GM12801 (cell line): ENCODE measurements around the gene TTC13.

Experiments used
- TF ChIP-seq, protein P1 (sequence below): IDR thresholded peaks from one replicate; pipeline ENCODE4 v1.5.1; 2011; ENCODE audit warnings: control low read depth; ENCODE audit not compliant: insufficient read length; ENCODE audit errors: extremely low read depth

TTC13 gene

GRCh38 chr1:230916587-230917283 is 61.9 kb downstream of the TTC13 start:
- TF ChIP-seq, protein P1, sequence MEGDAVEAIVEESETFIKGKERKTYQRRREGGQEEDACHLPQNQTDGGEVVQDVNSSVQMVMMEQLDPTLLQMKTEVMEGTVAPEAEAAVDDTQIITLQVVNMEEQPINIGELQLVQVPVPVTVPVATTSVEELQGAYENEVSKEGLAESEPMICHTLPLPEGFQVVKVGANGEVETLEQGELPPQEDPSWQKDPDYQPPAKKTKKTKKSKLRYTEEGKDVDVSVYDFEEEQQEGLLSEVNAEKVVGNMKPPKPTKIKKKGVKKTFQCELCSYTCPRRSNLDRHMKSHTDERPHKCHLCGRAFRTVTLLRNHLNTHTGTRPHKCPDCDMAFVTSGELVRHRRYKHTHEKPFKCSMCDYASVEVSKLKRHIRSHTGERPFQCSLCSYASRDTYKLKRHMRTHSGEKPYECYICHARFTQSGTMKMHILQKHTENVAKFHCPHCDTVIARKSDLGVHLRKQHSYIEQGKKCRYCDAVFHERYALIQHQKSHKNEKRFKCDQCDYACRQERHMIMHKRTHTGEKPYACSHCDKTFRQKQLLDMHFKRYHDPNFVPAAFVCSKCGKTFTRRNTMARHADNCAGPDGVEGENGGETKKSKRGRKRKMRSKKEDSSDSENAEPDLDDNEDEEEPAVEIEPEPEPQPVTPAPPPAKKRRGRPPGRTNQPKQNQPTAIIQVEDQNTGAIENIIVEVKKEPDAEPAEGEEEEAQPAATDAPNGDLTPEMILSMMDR, result no peak

- TF ChIP-seq, protein P1, result no peak
Measured at GRCh38 chr1:230915078-230915477, 63.6 kb downstream of the TTC13 start.

DNA sequence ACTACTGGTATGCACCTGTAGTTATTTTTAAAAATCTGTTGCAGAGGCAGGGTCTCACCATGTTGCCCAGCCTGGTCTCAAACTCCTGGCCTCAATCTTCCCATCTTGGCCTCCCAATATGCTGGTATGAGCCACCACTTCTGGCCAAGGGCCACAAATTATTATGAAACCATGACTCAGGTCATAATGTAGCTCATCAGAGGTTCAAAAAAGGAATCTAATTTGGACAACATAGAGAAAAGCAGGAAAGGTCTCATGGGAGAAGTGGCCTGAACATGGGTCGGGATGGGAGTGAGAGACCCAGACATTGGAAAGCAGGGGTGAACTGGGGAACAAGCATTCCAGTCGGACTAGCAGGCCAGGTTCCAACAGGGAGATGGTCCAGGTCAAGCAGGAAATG is 65.2 kb downstream of the TTC13 start:
- TF ChIP-seq, protein P1, result no peak

GRCh38 chr1:230910755-230911117 is 67.9 kb downstream of the TTC13 start:
- TF ChIP-seq, protein P1, result no peak

DNA sequence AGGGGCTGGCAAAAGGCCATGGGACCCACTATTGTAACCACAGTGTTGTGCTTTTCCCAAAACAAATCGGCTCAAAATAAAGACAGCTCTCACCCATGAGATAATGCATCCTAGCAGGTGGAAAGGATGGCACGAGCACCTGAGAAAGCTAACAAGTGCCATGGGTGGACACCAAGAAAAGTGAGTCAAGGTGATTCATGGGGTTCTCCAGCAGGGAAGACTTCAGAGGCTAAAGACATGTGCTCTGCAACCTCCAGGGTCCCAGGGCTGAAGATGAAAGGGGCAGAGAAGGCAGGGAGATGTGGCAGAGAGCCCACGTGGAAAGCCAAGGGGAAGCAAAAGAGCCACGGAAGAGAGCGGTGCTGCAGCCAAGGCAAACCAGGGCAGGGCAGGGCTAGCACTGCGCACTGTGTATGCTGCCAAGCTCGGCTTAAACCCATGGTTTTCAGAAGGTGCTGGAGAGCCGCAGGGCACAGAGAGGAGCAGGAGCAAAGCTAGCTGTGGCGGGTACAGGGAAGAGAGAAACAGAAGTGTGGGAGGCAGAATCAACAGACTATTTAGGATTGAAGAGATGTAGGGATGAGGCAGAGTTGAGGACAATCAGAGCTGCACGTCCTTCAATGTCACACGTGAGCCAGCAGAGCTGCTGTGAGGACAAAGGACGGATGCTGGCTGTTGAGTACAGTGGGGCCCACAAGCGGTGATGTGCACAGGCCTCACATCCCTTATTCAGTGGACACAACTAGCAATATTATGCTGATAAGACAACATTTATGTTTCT is 68.5 kb downstream of the TTC13 start:
- TF ChIP-seq, protein P1, result no peak

DNA sequence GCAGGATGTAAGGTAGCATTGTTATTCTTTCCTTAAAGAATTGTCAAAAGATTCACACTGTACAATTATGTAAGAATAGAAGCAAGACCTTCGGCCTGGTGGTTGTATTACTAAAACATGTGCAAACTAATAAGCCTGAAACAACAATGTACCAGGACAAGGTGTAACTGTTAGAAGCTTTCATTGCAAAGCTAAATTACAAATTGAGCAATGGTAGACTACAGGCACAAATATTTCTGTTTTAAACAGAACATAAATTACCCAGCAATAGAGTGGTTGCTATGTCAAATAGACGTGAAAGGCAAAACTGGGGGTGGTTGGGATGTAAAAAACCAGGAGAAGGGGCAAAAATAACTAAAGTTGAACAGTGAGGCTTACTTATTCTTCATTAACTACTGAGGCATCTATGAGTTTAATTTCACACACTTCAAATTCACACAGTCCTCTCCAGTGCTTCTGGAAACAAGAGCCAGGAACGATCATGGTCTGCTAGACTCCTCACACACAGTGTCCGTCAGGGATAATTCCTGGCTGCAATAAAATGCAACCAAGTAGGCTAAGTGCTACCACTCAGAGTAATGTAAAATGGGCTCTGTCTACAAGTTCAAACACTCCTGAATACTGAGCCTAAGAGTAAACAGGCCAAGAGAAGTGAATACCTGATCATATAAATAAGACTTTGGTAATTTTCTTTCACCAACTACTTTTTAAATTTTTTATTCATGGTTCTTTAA is 71.0 kb downstream of the TTC13 start:
- TF ChIP-seq, protein P1, result no peak

GRCh38 chr1:230906226-230906625 is 72.4 kb downstream of the TTC13 start:
- TF ChIP-seq, protein P1, result no peak
